Stimulated activated memory B cell treated with anti-CD40 and anti-IgM and Interleukin-4, amounts not matched to agents 10 μg/mL and 1 μg/mL and 100 μg/mL, for 72 hours (primary cell): ENCODE results near the gene PCBD1.
"Not testable (repeated sequence)": the region's sequence is repeated elsewhere in the genome, so short reads cannot be mapped to it uniquely, and the experiment has no call there.

Source experiments
- ATAC-seq: fragments of 150-1000 bp; cut with Tn5 transposase; 2 replicates; pipeline ENCODE4 v1.10.0; 2021
- H3K27ac Mint-ChIP-seq: one replicate; pipeline ENCODE4 v1.8.0; 2022; ENCODE audit warnings: mild to moderate bottlenecking, mixed read lengths
- H3K27me3 Mint-ChIP-seq: one replicate; pipeline ENCODE4 v1.8.0; 2022; ENCODE audit warnings: mixed read lengths
- H3K36me3 Mint-ChIP-seq: one replicate; pipeline ENCODE4 v1.8.0; 2022; ENCODE audit warnings: mixed read lengths
- H3K4me1 Mint-ChIP-seq: one replicate; pipeline ENCODE4 v1.8.0; 2022; ENCODE audit warnings: mixed read lengths
- H3K4me3 Mint-ChIP-seq: one replicate; pipeline ENCODE4 v1.8.0; 2022; ENCODE audit warnings: mild to moderate bottlenecking, moderate library complexity, mixed read lengths
- H3K9me3 Mint-ChIP-seq: one replicate; pipeline ENCODE4 v1.8.0; 2022; ENCODE audit warnings: mixed read lengths

The PCBD1 gene

GRCh38 chr10:70923696-70924095 lies 35.3 kb upstream of the PCBD1 start:
- H3K4me3 Mint-ChIP-seq = no peak overlapping the region
- no peak for ATAC-seq
- H3K27ac Mint-ChIP-seq = no peak overlapping the region
- H3K36me3 Mint-ChIP-seq = no peaks in the 10 kb centered on the region
- H3K27me3 Mint-ChIP-seq = peaks cover 57% of the 10 kb centered on the region
- no peaks in the 10 kb centered on the region for H3K9me3 Mint-ChIP-seq
- peaks cover 15% of the 10 kb centered on the region for H3K4me1 Mint-ChIP-seq

GRCh38 chr10:70921285-70921684 lies 32.9 kb upstream of the PCBD1 start:
- H3K4me1 Mint-ChIP-seq = peaks cover 7% of the 10 kb centered on the region
- no peak overlapping the region for H3K27ac Mint-ChIP-seq

GRCh38 chr10:70920519-70920918 lies 32.2 kb upstream of the PCBD1 start:
- Mint-ChIP-seq H3K36me3 (no peaks in the 10 kb centered on the region), H3K27ac (no peak overlapping the region), H3K4me3 (no peak overlapping the region), H3K4me1 (peaks cover 6% of the 10 kb centered on the region), H3K27me3 (peaks cover 46% of the 10 kb centered on the region), H3K9me3 (no peaks in the 10 kb centered on the region)
- ATAC-seq = no peak

More at GRCh38 chr10:70921285-70921684, 32.9 kb upstream of the PCBD1 start:
- Mint-ChIP-seq H3K4me3 (no peak overlapping the region), H3K36me3 (no peaks in the 10 kb centered on the region), H3K27me3 (peaks cover 41% of the 10 kb centered on the region), H3K9me3 (no peaks in the 10 kb centered on the region)
- ATAC-seq = no peak

GRCh38 chr10:70919906-70920305 lies 31.5 kb upstream of the PCBD1 start:
- H3K27me3 Mint-ChIP-seq = peaks cover 44% of the 10 kb centered on the region
- H3K27ac Mint-ChIP-seq, H3K36me3 Mint-ChIP-seq, H3K9me3 Mint-ChIP-seq, H3K4me1 Mint-ChIP-seq, ATAC-seq, H3K4me3 Mint-ChIP-seq: not testable (repeated sequence)

- Mint-ChIP-seq H3K36me3 (no peaks in the 10 kb centered on the region), H3K9me3 (no peaks in the 10 kb centered on the region), H3K4me1 (no peaks in the 10 kb centered on the region), H3K4me3 (no peak overlapping the region), H3K27ac (no peak overlapping the region), H3K27me3 (peaks cover 43% of the 10 kb centered on the region)
- ATAC-seq = no peak
Observed at GRCh38 chr10:70918851-70919530, 30.6 kb upstream of the PCBD1 start.

- H3K36me3 Mint-ChIP-seq = no peaks in the 10 kb centered on the region
- no peak overlapping the region for H3K27ac Mint-ChIP-seq
- H3K4me3 Mint-ChIP-seq = no peak overlapping the region
- H3K4me1 Mint-ChIP-seq = no peaks in the 10 kb centered on the region
- no peaks in the 10 kb centered on the region for H3K9me3 Mint-ChIP-seq
- peaks cover 49% of the 10 kb centered on the region for H3K27me3 Mint-ChIP-seq
- no peak for ATAC-seq
Observed at GRCh38 chr10:70917635-70918034, 29.3 kb upstream of the PCBD1 start.

GRCh38 chr10:70917226-70917625 lies 28.9 kb upstream of the PCBD1 start:
- Mint-ChIP-seq H3K27ac (no peak overlapping the region), H3K4me1 (no peaks in the 10 kb centered on the region), H3K36me3 (no peaks in the 10 kb centered on the region), H3K4me3 (no peak overlapping the region), H3K27me3 (peaks cover 51% of the 10 kb centered on the region), H3K9me3 (no peaks in the 10 kb centered on the region)
- ATAC-seq = no peak

- no peak overlapping the region for H3K27ac Mint-ChIP-seq
- peaks cover 49% of the 10 kb centered on the region for H3K27me3 Mint-ChIP-seq
- peaks cover 3% of the 10 kb centered on the region for H3K9me3 Mint-ChIP-seq
- H3K4me1 Mint-ChIP-seq = no peaks in the 10 kb centered on the region
- no peaks in the 10 kb centered on the region for H3K36me3 Mint-ChIP-seq
- ATAC-seq = no peak
- no peak overlapping the region for H3K4me3 Mint-ChIP-seq
Observed at GRCh38 chr10:70916241-70916640, 27.9 kb upstream of the PCBD1 start.

- no peaks in the 10 kb centered on the region for H3K36me3 Mint-ChIP-seq
- no peak overlapping the region for H3K27ac Mint-ChIP-seq
- peaks cover 44% of the 10 kb centered on the region for H3K27me3 Mint-ChIP-seq
- peaks cover 3% of the 10 kb centered on the region for H3K9me3 Mint-ChIP-seq
- no peak overlapping the region for H3K4me3 Mint-ChIP-seq
- ATAC-seq = no peak
- no peaks in the 10 kb centered on the region for H3K4me1 Mint-ChIP-seq
Observed at GRCh38 chr10:70915806-70916205, 27.4 kb upstream of the PCBD1 start.

- Mint-ChIP-seq H3K9me3 (peaks cover 3% of the 10 kb centered on the region), H3K27me3 (peaks cover 42% of the 10 kb centered on the region), H3K4me3 (no peak overlapping the region), H3K4me1 (no peaks in the 10 kb centered on the region), H3K27ac (no peak overlapping the region), H3K36me3 (no peaks in the 10 kb centered on the region)
- no peak for ATAC-seq
Observed at GRCh38 chr10:70915206-70915605, 26.8 kb upstream of the PCBD1 start.

GRCh38 chr10:70914316-70914864 lies 26.0 kb upstream of the PCBD1 start:
- Mint-ChIP-seq H3K9me3 (peaks cover 3% of the 10 kb centered on the region), H3K27ac (no peak overlapping the region), H3K4me3 (no peak overlapping the region), H3K36me3 (no peaks in the 10 kb centered on the region), H3K4me1 (no peaks in the 10 kb centered on the region), H3K27me3 (peaks cover 42% of the 10 kb centered on the region)
- ATAC-seq = no peak

GRCh38 chr10:70913893-70914240 lies 25.5 kb upstream of the PCBD1 start:
- Mint-ChIP-seq H3K4me1 (no peaks in the 10 kb centered on the region), H3K36me3 (no peaks in the 10 kb centered on the region), H3K27me3 (peaks cover 46% of the 10 kb centered on the region), H3K4me3 (no peak overlapping the region), H3K9me3 (peaks cover 3% of the 10 kb centered on the region), H3K27ac (no peak overlapping the region)
- ATAC-seq = no peak

GRCh38 chr10:70913191-70913892 lies 25.0 kb upstream of the PCBD1 start:
- H3K36me3 Mint-ChIP-seq = no peaks in the 10 kb centered on the region
- peaks cover 3% of the 10 kb centered on the region for H3K9me3 Mint-ChIP-seq
- no peaks in the 10 kb centered on the region for H3K4me1 Mint-ChIP-seq
- no peak for ATAC-seq
- H3K4me3 Mint-ChIP-seq = no peak overlapping the region
- peaks cover 50% of the 10 kb centered on the region for H3K27me3 Mint-ChIP-seq
- no peak overlapping the region for H3K27ac Mint-ChIP-seq

- ATAC-seq = no peak
- Mint-ChIP-seq H3K4me3 (no peak overlapping the region), H3K27me3 (peaks cover 50% of the 10 kb centered on the region), H3K27ac (no peak overlapping the region), H3K36me3 (no peaks in the 10 kb centered on the region), H3K9me3 (peaks cover 3% of the 10 kb centered on the region), H3K4me1 (no peaks in the 10 kb centered on the region)
Observed at GRCh38 chr10:70912556-70912955, 24.2 kb upstream of the PCBD1 start.

GRCh38 chr10:70911386-70911785 lies 23.0 kb upstream of the PCBD1 start:
- Mint-ChIP-seq H3K9me3 (peaks cover 3% of the 10 kb centered on the region), H3K36me3 (no peaks in the 10 kb centered on the region), H3K27me3 (peaks cover 50% of the 10 kb centered on the region), H3K4me3 (no peak overlapping the region), H3K27ac (no peak overlapping the region), H3K4me1 (no peaks in the 10 kb centered on the region)
- ATAC-seq = no peak
